IPS-20b (cell line): ENCODE results near the gene TIMM23.
"Not testable (repeated sequence)": the region's sequence is repeated elsewhere in the genome, so short reads cannot be mapped to it uniquely, and the experiment has no call there.

Source experiments
- H3K27ac ChIP-seq: one replicate; pipeline ENCODE4 v1.5.1; 2013; ENCODE audit warnings: low read length
- H3K27me3 ChIP-seq: 2 replicates; pipeline ENCODE4 v1.6.1; 2013; ENCODE audit warnings: mild to moderate bottlenecking, low read length, inconsistent platforms; ENCODE audit not compliant: insufficient read depth
- H3K36me3 ChIP-seq: 2 replicates; pipeline ENCODE4 v1.6.1; 2013; ENCODE audit warnings: low read depth, mild to moderate bottlenecking, inconsistent platforms, low read length, moderate library complexity; ENCODE audit not compliant: insufficient read depth
- H3K4me1 ChIP-seq: 2 replicates; pipeline ENCODE4 v1.6.1; 2013; ENCODE audit warnings: mild to moderate bottlenecking, control low read depth, inconsistent platforms, low read length, moderate library complexity; ENCODE audit not compliant: insufficient read depth
- H3K4me3 ChIP-seq: 2 replicates; pipeline ENCODE4 v1.5.1; 2013; ENCODE audit warnings: mild to moderate bottlenecking, low read length, inconsistent platforms
- H3K9ac ChIP-seq: 2 replicates; pipeline ENCODE4 v1.6.1; 2013; ENCODE audit warnings: low read depth, mild to moderate bottlenecking, inconsistent platforms, low read length, moderate library complexity
- H3K9me3 ChIP-seq: 2 replicates; pipeline ENCODE4 v1.6.1; 2013; ENCODE audit warnings: mild to moderate bottlenecking, low read depth, low read length, inconsistent platforms; ENCODE audit not compliant: insufficient read depth

TIMM23 gene

GRCh38 chr10:45999955-46000354, 27.7 kb downstream of the TIMM23 start:
- not testable (repeated sequence) for H3K4me1 ChIP-seq, H3K27me3 ChIP-seq, H3K4me3 ChIP-seq, H3K9me3 ChIP-seq, H3K27ac ChIP-seq, H3K9ac ChIP-seq
- H3K36me3 ChIP-seq, result peaks cover 68% of the 10 kb centered on the region

DNA sequence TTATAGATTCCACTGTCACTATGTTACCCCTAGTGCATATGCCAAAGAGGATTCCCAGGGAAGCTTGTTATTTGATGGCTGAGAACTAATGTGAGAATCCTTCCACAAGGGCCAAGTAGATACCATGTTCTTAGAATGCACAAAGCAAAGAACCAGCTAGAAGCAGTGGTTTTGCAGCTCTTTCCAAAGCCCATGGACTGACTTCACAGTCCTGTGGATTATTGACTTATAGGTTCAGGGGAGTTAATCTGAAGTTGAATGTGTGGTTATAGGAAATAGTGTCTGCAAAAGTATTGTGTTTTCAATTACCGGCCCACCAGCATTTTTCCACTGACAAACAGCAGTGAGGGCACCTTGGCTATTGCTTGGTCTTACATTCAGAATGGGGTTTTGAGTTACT, 28.2 kb downstream of the TIMM23 start:
- Histone ChIP-seq H3K9me3 (no peaks in the 10 kb centered on the region), H3K9ac (no peak overlapping the region), H3K27ac (no peak overlapping the region), H3K36me3 (peaks cover 74% of the 10 kb centered on the region), H3K27me3 (no peaks in the 10 kb centered on the region), H3K4me3 (no peak overlapping the region), H3K4me1 (no peaks in the 10 kb centered on the region; the same call in 1 of the 2 replicates)

DNA sequence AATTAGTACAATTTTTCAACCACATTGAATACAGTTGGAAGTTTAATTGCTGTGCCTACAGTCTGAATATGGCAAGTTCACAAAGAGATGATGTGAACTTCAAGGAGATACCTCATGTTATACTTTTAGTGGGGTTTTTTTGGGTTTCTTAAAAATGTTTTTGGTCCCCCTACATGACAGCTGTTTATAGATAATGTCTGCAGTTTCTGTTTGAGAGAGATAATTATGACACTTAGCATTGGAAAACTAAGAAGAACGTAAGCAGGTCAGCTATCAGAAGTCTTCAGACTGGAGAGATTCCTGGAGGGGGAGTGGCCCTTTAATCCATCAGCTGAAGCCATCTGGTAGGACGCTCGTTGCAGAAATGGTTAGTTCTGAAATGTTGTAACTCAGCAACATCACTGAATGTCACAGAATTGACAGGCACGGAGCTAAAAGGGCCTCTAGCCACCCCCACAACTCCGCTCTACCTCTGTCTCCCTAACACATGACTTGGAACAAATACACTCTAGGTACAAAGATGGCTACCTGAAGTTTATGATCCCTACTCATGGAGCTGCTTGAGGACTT, 29.0 kb downstream of the TIMM23 start:
- peaks cover 81% of the 10 kb centered on the region for H3K36me3 ChIP-seq
- H3K27ac ChIP-seq, result no peak overlapping the region
- H3K4me1 ChIP-seq, result no peaks in the 10 kb centered on the region; the same call in 1 of the 2 replicates

DNA sequence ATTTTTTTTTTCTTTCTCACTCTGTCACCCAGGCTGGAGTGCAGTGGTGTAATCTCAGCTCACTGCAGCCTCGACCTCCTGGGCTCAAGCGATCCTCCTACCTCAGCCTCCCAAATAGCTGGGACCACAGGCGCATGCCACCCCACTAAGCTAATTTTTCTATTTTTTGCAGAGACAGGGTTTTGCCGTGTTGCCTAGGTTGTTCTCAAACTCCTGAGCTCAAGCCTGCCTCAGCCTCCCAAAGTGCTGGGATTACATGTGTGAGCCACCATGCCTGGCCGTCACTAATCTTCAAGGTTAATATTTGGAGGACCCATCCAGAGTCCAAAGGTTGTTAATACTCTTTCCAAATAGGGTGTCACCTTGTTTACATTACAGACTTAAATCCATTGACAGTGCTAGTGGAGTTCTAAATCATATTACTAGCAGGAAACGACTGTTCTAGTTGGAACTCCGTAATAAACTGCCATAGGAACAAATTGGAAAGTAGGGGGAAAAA, 29.9 kb downstream of the TIMM23 start:
- not testable (repeated sequence) for H3K9ac ChIP-seq, H3K9me3 ChIP-seq, H3K27me3 ChIP-seq, H3K27ac ChIP-seq, H3K4me1 ChIP-seq, H3K4me3 ChIP-seq
- peaks cover 84% of the 10 kb centered on the region for H3K36me3 ChIP-seq

More for the DNA sequence above, 29.0 kb downstream of the TIMM23 start:
- no peaks in the 10 kb centered on the region for H3K27me3 ChIP-seq
- no peaks in the 10 kb centered on the region for H3K9me3 ChIP-seq
- no peak overlapping the region for H3K4me3 ChIP-seq
- no peak overlapping the region for H3K9ac ChIP-seq

- Histone ChIP-seq H3K27ac (no peak overlapping the region), H3K4me1 (no peaks in the 10 kb centered on the region; the same call in 1 of the 2 replicates), H3K36me3 (peaks cover 88% of the 10 kb centered on the region), H3K27me3 (no peaks in the 10 kb centered on the region), H3K9me3 (no peaks in the 10 kb centered on the region), H3K9ac (no peak overlapping the region), H3K4me3 (no peak overlapping the region)
Measured at GRCh38 chr10:46002916-46003693, 30.8 kb downstream of the TIMM23 start.

- H3K4me3 ChIP-seq, result no peak overlapping the region
- H3K4me1 ChIP-seq, result no peaks in the 10 kb centered on the region
- H3K27me3 ChIP-seq, result no peaks in the 10 kb centered on the region
- peaks cover 91% of the 10 kb centered on the region for H3K36me3 ChIP-seq
- H3K9me3 ChIP-seq, result no peaks in the 10 kb centered on the region
- H3K9ac ChIP-seq, result no peak overlapping the region
- H3K27ac ChIP-seq, result no peak overlapping the region
Measured at GRCh38 chr10:46004963-46005362, 32.7 kb downstream of the TIMM23 start.

- Histone ChIP-seq H3K9ac (no peak overlapping the region), H3K27me3 (no peaks in the 10 kb centered on the region), H3K4me3 (no peak overlapping the region), H3K4me1 (no peaks in the 10 kb centered on the region), H3K27ac (no peak overlapping the region), H3K9me3 (no peaks in the 10 kb centered on the region), H3K36me3 (peaks cover 91% of the 10 kb centered on the region)
Measured at GRCh38 chr10:46005383-46005782, 33.1 kb downstream of the TIMM23 start.

DNA sequence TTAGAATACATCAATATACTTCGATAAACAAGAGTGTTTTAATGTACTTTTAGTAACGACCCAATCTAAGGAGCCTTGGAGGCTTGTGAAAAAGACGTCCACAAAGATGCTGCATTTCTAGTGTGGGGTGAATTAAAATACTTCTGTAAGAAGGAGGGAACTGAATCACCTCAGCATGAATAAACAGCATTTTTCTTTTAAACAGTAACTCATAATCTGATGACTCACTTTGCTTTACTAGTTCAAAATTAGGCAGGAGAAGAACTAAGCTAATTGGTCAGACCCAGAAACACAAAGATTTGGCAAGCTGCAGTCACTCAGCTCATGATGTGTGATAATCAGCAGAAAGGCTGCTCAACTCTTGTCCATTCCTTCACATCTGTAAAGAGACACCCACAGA, 33.9 kb downstream of the TIMM23 start:
- Histone ChIP-seq H3K36me3 (peaks cover 91% of the 10 kb centered on the region), H3K27me3 (no peaks in the 10 kb centered on the region), H3K4me3 (no peak overlapping the region), H3K9me3 (no peaks in the 10 kb centered on the region), H3K9ac (no peak overlapping the region), H3K27ac (no peak overlapping the region), H3K4me1 (no peaks in the 10 kb centered on the region)

DNA sequence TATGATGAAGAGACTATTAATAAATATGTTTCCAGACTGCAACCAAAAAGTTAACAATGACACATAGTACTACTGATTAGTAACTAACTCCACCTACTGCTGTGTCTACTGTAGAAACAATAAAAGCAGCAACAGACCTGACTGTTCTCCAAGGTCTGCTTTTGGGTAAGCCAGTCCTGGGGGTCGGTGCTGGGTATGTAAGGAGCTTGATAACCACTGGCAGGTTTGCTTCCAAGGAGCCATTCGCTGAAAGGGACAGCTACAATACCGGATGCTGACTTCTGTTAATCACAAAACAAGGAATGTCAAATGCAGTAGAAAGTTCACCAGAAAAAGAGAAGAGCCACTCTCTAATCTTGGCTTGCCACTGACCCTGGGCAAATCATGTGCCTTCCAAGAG, 40.5 kb downstream of the TIMM23 start:
- H3K4me1 ChIP-seq, result no peaks in the 10 kb centered on the region
- no peak overlapping the region for H3K4me3 ChIP-seq
- H3K9ac ChIP-seq, result no peak overlapping the region
- no peaks in the 10 kb centered on the region for H3K9me3 ChIP-seq
- H3K27me3 ChIP-seq, result no peaks in the 10 kb centered on the region
- peaks cover 87% of the 10 kb centered on the region for H3K36me3 ChIP-seq
- H3K27ac ChIP-seq, result no peak overlapping the region

- Histone ChIP-seq H3K36me3 (peaks cover 72% of the 10 kb centered on the region), H3K27ac (no peak overlapping the region), H3K4me3 (no peak overlapping the region), H3K4me1 (no peaks in the 10 kb centered on the region), H3K27me3 (no peaks in the 10 kb centered on the region), H3K9me3 (no peaks in the 10 kb centered on the region), H3K9ac (no peak overlapping the region)
Measured at GRCh38 chr10:46014206-46014605, 41.9 kb downstream of the TIMM23 start.

DNA sequence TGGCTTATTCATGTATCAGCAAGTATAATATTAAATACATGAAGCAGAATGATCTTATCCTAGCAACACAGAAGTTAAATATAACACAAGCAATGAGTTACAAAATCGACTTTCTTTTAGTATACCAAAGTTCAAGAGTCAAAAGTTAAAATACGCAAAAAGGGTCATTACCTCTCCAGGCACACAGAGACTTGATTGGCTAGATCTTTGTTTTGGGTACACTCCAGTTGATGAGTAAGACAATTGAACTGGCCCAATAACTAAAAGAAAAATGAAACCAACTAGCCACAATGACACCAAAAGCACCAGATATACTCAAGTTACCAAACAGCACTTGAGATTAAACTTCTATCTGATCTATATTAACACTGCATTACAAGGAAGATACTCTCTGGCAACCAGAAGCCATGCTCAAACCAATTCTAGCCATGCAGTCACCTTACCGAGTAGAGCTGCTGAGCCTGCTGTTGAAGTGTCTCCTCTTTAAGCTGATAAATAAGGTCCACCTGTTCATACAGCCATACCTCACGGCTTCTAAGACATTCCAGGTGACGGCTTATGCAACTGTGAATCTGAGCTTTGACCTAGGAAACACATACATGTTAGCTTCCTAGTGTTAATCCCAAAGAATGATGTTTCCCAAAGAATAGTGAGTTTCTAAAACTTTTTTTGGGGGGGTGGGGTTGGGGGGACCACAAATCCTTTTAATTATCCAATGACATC, 42.6 kb downstream of the TIMM23 start:
- H3K9ac ChIP-seq, result no peak overlapping the region
- H3K36me3 ChIP-seq, result peaks cover 66% of the 10 kb centered on the region
- H3K4me3 ChIP-seq, result no peak overlapping the region
- H3K9me3 ChIP-seq, result no peaks in the 10 kb centered on the region
- H3K4me1 ChIP-seq, result peaks cover under 1% of the 10 kb centered on the region; the same call in 1 of the 2 replicates
- H3K27ac ChIP-seq, result no peak overlapping the region
- no peaks in the 10 kb centered on the region for H3K27me3 ChIP-seq
